Activated T-cell treated with anti-CD3 and anti-CD28 coated beads, Interleukin-2, amount 50 U/mL, for 48 hours (primary cell): ENCODE data around the gene ENC1.

Experiments used
- DNase-seq, 2 experiments: peaks; one replicate each; pipeline ENCODE4 v3.0.0-alpha.2; 2020

The ENC1 gene

GRCh38 chr5:74655206-74655605, 14.7 kb upstream of the ENC1 start:
- DNase-seq, result no peak

GRCh38 chr5:74653991-74654390, 13.5 kb upstream of the ENC1 start:
- DNase-seq, result no peak

GRCh38 chr5:74652576-74652975, 12.0 kb upstream of the ENC1 start:
- no peak for DNase-seq

DNA sequence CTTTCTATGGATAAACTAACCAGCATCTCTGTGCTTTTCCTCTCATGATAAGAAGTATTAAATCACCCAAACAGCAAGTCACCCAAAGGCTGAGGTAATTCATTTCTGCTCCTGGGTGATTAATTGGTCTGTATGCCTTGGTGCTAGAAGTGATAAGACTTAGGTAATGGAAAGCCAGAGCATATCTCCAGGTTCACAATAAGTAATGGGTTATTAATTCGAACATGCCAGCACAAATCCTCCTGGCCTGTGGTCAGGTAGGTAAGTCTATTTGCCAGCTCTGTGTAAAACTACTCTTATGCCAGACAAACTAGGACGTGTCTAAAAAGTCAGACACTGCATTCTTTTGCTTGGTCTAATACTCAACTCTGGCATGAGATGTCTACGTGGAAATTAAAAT, 11.2 kb upstream of the ENC1 start:
- DNase-seq, result no peak

- no peak for DNase-seq
These were observed 9.0 kb upstream of the ENC1 start for GRCh38 chr5:74649421-74649973.

- DNase-seq, result no peak
These were observed 8.3 kb upstream of the ENC1 start for GRCh38 chr5:74648835-74649293.

DNA sequence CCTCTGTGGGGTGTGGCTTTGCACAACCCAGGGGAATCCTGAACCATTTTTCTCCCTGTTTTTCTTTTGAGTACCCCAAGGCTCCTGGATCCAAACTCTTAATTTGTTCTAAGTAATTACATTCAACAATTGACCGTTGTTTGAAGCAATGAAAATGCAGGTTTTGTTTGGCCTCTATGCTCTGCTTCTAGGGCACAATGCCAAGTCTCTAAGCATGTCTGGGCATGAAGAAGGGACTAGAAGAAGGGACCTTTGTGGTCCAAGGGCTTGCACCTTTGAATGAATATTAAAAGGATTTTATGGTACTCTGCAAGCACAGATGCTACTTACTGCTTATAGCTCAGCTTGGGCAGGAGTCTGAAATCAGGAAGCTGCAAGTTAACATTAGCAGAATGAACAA, 6.6 kb upstream of the ENC1 start:
- DNase-seq, result no peak

GRCh38 chr5:74643111-74643562, 2.6 kb upstream of the ENC1 start:
- no peak for DNase-seq

GRCh38 chr5:74642543-74642863, 2.0 kb upstream of the ENC1 start:
- no peak for DNase-seq

DNA sequence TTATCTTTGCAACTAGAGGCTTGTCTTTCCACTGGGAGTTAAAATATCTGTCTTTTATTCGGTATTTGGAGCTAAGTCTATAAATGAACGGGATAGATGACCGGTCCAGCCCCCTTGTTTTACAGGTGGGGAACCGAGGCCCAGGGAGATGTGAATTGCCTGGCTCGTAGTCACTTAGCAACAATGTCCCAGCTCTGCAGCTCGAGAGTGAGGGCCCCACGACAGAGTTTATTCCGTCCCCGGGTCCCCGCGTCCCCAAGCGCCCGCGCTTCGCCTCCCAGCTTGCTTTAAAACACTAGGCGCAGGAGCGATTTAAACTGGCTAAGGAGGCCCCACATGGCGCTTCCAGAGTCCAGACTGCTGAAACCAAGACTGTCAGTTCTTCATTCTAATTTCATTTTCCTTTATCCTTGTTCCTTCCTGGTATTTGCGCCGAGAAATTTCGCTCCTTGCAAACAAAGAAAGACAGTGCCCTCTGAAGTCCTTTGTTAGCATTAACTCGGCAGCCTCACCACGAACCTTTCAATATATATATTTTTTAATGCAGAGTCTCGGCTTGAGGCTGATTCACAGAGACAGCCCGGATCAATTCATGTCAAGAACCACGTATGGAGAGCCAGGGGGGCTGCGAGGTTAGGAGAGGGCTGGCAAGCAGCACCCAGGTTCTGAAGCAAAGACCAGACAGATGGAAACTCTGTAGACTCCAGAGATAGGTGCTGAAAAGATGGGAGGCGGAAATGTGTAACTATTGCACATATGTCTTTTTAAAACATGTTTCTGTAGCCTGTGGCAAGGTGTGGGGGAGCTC, 1.4 kb upstream of the ENC1 start:
- peak; percentile 36 to 47 for DNase-seq

DNA sequence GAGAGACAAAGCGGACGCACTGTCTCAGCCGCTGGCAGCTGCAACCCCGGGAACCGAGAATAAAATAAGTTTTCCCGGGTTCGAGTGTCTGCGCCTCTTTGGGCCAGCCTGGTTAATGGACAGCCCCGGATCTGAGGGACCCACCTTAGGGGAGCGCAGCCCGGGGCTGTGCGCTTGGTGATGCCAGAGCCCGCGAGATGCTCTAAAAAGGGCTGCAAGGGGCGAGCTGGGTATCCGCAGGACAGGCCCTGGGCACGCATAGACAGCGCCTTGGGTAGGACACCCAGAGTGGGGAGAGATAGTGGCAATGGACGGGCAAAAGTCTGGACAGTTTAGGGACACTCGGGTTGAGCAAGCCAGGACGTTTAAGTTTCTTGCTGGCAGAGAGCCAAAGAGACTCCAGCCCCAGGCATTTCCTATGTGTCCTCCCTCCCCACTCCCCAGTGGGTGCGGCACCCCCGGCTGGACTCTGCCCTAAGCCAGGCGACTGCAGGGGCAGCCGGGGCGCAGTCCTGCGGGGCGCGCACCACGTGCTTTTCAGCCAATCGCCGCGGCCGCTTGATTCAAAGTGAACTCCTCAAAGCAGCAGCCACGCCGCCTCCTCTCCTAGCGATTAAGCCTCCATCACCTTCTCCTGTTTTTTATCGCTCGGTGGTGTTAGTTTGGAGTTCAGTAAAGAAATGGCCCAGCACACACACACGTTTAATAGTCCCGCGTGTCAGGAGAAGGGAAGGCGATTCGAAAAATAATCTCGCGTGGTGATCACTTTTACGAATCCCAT, 616 bp upstream of the ENC1 start:
- peak; percentile 64 to 67 for DNase-seq

GRCh38 chr5:74639807-74640449, 600 bp downstream of the ENC1 start:
- DNase-seq, result peak; percentile 57 to 62

GRCh38 chr5:74638970-74639806, 1.3 kb downstream of the ENC1 start:
- no peak for DNase-seq

GRCh38 chr5:74638544-74638969, 2.0 kb downstream of the ENC1 start:
- no peak for DNase-seq

- DNase-seq, result no peak
These were observed 4.0 kb downstream of the ENC1 start for GRCh38 chr5:74636552-74636951.

DNA sequence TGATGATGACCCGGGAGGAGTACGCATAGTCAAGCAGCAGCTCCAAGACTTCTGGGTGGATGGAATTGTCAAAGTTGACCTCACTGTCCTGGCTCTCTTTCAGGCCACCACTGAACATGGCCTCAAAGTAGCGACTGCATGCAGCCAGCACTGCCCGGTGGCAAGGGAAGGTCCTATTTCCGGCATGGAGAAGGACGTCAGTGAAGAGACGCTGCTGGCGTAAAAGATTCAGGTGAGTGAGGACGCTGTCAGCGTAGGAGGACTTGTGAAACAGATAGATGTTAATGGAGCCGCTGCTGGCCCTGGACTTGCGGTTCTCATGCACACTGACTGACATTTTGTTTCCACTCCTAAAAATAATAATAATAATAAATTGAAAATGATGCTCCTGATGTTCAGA, 4.4 kb downstream of the ENC1 start:
- no peak for DNase-seq

DNA sequence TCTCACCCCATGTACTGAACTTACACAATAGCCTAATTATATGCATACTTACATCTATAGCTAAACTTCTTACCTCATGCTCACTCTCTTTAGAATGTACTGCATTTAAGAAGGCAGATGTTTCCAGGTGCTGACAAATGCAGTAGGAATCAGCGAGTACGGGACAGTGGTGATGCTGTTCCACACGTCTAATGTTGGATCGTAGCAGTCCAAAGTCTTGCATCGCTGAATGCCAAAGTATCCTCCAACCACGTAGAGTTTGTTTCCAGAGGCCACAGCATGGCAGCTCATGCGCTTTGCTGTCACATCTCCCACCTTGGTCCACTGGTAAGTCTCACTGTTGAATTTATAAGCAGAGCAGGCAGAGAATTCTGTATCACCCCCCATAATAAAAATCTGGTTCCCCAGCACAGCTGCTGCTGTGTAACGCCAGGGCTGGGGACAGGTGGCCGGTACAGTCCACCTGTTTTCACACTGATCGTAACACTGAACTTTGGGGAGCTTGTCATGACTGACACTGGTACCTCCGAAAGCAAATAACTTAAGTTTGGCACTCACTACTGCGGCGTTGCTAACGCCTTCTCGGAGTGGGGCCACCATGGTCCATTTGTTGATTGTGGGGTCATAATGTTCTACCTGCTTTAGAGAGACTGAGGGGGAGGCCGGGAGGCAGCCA, 5.8 kb downstream of the ENC1 start:
- no peak for DNase-seq

- DNase-seq, result no peak
These were observed 6.8 kb downstream of the ENC1 start for GRCh38 chr5:74633695-74634094.

GRCh38 chr5:74632947-74633356, 7.6 kb downstream of the ENC1 start:
- no peak for DNase-seq

DNA sequence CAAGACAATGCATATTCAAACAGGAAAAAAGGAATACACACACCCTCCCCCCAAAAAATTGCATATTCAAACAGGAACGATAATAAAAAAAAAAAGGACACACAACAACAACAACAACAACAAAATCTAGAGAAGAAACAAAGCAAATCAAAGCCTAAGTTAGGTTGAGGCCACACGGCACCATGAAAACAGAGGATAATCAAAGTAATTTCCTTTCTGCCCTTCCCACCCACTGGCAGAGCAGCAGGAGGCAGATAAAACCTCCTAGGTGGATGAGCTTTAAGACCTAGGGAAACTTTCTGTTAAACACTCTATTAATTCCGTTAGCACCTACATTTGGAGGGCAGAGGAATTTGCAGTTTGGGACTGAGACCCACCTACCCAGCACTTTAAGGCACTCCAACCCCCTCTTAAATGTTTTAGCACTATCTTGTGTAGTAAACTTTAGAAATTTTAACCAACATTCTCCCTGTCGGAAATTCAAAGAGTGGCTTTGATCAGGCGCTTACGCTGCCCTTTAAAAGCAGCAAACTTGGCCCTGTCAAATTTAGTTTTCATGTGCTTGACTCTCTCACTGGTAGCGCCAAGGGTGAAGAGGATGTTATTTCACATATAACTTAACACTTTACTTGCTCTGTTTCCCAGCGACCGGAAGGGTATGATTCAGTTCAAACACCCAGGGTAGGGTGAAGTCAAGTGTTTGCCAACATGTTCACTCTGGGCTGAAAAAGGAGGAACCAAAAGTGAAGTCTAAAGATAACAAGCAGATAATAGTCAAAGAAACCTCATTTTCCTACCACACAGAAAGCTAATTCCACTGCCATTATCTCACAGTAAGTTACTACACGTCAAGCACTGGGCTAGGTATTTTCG, 9.2 kb downstream of the ENC1 start:
- DNase-seq, result peak in 1 of 2 experiments; percentile 27
